Measurements from ENCODE around the gene TCTN1. TPM values are rescaled to one million over a fixed set of nuclear protein-coding genes. Genes with fewer than 3 reads are reported as not detected.
"Not testable (repeated sequence)": the region's sequence is repeated elsewhere in the genome, so short reads cannot be mapped to it uniquely, and the experiment has no call there.

TCTN1 gene
- total RNA-seq (2014; rRNA removed; shearing (Covaris generic); ENCODE audit: low replicate concordance), result 22.3 and 51.3 TPM in 2 replicates

DNA sequence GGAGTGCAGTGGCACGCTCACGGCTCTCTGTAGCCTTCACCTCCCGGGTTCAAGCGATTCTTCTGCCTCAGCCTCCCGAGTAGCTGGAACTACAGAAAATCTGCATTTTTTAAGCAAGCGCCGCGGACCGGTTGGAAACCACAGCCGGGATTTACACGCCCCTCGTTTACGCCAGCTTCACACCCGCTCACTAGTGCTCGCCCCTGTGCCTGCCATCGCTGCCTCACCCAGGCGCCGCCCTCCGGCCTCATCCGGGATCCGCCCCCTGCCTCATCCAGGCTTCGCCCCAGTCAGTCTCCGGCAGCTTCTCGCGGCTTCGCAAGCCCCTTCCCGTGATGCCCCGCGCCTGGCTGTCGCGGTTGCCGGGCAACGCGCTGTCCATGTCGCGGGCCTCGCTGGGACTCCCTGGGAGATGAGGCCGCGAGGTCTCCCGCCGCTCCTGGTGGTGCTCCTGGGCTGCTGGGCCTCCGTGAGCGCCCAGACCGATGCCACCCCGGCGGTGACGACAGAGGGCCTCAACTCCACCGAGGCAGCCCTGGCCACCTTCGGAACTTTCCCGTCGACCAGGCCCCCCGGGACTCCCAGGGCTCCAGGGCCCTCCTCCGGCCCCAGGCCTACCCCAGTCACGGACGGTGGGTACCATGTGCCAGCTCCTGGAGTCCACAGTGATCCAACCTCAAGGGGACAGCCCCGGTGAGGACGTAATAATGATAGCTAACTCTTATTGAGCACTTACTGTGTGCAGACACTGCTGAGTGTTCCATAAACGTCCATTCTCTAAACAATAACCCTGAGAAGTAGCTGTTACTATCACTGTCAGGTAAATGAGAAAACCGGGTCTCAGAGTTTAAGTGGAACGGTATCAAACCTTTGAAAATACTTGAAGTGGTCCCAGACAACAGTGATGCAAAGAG, at the start of gene TCTN1:
TCTN1 (plus strand) TSS at position 359 of the 914 bp plus-strand sequence; CDS start at position 413, 54 bp downstream.
- in situ Hi-C loops (cut with HindIII; ENCODE audit: low pct_unique_long_range_greater_than_20kb, low sequenced_read_pairs), result no loop called here

DNA sequence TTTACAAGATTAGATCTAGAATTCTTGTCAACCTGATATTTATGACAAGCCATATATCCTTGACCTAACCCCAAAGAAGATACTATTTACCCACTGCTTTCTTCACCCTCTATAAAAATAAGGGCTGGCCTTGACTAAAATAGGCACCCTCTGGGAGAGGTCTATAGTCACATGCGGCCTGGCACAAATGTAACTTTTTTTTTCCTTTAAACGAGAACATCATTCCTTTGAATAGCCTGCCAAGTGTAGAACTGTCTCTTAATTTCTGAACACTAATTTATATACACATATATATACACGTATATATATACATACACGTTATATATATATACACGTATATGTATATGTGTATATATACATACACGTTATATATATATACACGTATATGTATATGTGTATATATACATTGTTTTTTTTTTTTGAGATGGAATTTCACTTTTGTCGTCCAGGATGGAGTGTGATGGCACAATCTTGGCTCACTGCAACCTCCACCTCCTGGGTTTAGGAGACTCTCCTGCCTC, 49.4 kb upstream of the TCTN1 start:
- in situ Hi-C loops (cut with HindIII; ENCODE audit: low pct_unique_long_range_greater_than_20kb, low sequenced_read_pairs), result no loop called here
- DNase-seq (ENCODE audit: low read depth), result no peak

More for the DNA sequence above, at the start of gene TCTN1:
- peak; percentile 88 for DNase-seq (ENCODE audit: low read depth)

DNA sequence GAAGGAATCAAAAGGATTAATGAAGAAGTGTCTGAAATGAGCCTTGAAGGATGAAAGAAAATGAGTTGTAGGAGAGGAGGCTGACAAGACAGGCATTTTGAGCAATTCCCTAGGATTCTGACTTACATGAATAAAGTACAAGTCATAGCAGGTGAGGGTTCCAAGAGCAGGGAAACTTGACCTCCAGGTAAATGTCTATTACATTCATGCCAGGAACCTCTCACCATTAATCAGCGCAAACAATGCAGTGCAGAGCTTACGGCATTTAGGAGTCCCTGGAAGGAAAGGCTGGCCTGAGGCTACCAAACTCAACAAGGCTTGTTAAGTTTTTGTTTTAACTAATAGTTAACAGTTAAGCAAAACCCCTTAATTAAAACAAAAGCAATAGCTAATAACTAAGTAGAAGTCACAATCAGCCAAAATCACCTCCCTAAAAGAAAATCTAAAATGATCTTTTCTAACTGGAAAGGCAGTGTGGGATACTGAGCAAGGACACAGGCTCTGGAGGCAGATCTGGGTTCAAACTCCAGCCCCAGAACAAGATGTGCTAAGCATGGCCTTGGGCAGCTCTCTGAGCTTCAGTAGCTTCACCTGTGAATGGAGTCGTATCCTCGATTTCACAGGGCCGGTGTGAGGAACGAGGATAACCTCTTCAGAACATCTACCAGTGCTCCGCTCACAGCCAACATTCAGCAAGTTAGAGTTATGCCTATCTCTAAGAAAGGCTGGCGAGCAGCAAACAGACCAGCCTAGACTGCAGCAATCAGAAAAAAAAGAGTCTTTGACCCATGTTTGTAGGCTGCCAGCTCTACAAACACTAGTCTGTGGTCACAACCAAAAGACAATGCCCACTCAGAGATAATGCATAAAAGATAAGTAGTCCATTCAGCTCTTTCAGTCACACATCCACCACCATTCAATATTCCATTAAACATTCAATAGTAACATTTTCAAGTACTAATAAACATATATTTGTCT, 47.7 kb upstream of the TCTN1 start:
- in situ Hi-C loops (cut with HindIII; ENCODE audit: low pct_unique_long_range_greater_than_20kb, low sequenced_read_pairs), result no loop called here
- DNase-seq (ENCODE audit: low read depth), result no peak

GRCh38 chr12:110566993-110567392, 46.9 kb upstream of the TCTN1 start:
- DNase-seq (ENCODE audit: low read depth), result no peak
- in situ Hi-C loops (cut with HindIII; ENCODE audit: low pct_unique_long_range_greater_than_20kb, low sequenced_read_pairs), result no loop called here

GRCh38 chr12:110568752-110569151, 45.2 kb upstream of the TCTN1 start:
- in situ Hi-C loops (cut with HindIII; ENCODE audit: low pct_unique_long_range_greater_than_20kb, low sequenced_read_pairs), result no loop called here

GRCh38 chr12:110569838-110570237, 44.1 kb upstream of the TCTN1 start:
- DNase-seq (ENCODE audit: low read depth); in situ Hi-C loops (cut with HindIII; ENCODE audit: low pct_unique_long_range_greater_than_20kb, low sequenced_read_pairs): not testable (repeated sequence)

More at GRCh38 chr12:110568752-110569151, 45.2 kb upstream of the TCTN1 start:
- DNase-seq (ENCODE audit: low read depth), result no peak

DNA sequence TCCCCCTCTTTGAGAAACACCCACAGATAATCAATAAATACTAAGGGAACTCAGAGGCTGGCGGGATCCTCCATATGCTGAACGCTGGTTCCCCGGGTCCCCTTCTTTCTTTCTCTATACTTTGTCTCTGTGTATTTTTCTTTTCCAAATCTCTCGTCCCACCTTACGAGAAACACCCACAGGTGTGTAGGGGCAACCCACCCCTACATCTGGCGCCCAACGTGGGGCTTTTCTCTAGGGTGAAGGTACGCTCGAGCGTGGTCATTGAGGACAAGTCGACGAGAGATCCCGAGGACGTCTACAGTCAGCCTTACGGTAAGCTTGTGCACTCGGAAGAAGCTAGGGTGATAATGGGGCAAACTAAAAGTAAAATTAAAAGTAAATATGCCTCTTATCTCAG, 43.1 kb upstream of the TCTN1 start:
- in situ Hi-C loops (cut with HindIII; ENCODE audit: low pct_unique_long_range_greater_than_20kb, low sequenced_read_pairs); DNase-seq (ENCODE audit: low read depth): not testable (repeated sequence)

GRCh38 chr12:110574044-110574443, 39.9 kb upstream of the TCTN1 start:
- in situ Hi-C loops (cut with HindIII; ENCODE audit: low pct_unique_long_range_greater_than_20kb, low sequenced_read_pairs), result no loop called here
- DNase-seq (ENCODE audit: low read depth), result no peak

GRCh38 chr12:110574717-110575230, 39.2 kb upstream of the TCTN1 start:
- DNase-seq (ENCODE audit: low read depth); in situ Hi-C loops (cut with HindIII; ENCODE audit: low pct_unique_long_range_greater_than_20kb, low sequenced_read_pairs): not testable (repeated sequence)

GRCh38 chr12:110575326-110575725, 38.6 kb upstream of the TCTN1 start:
- no peak for DNase-seq (ENCODE audit: low read depth)
- in situ Hi-C loops (cut with HindIII; ENCODE audit: low pct_unique_long_range_greater_than_20kb, low sequenced_read_pairs), result no loop called here

GRCh38 chr12:110576504-110576903, 37.4 kb upstream of the TCTN1 start:
- in situ Hi-C loops (cut with HindIII; ENCODE audit: low pct_unique_long_range_greater_than_20kb, low sequenced_read_pairs), result no loop called here
- DNase-seq (ENCODE audit: low read depth), result no peak

DNA sequence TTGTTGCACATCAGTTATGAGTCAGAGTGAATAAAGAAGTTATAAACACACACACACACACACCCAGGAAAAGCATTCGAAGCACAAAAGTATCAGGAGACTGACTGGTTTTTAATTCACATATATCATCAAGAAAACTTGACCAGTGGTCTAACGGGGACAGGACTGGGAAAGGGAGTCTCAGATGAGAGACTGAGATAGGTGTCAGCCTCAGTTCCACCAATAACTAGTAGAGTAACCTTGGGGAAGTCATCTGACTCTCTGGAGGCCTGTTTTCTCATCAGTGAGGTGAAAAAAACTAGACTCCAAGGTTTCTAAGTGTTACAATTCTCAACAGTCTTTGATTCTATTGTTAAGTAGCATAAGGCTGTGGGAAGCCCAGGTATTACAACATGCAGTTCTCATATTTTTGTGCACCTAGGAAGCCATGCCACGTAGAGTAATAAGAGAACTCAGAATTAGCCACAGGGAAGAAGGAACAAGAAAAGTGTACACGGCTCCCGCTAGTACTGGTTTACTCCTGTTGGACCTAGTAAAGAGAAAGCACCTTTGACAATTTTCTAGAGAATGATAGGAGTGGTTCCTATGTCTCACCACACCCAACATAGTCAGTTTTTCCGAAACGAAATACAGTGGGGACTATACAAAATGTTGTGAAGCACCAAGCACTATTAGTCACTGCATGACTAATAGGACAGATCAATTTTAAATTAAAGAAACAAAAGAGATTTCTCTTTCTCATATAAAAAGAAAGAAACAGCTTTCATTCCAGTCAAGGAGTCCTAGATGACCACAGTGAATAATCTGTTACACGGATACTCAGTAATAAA, 35.9 kb upstream of the TCTN1 start:
- DNase-seq (ENCODE audit: low read depth), result peak; percentile 67
- in situ Hi-C loops (cut with HindIII; ENCODE audit: low pct_unique_long_range_greater_than_20kb, low sequenced_read_pairs), result no loop called here

- in situ Hi-C loops (cut with HindIII; ENCODE audit: low pct_unique_long_range_greater_than_20kb, low sequenced_read_pairs), result no loop called here
- DNase-seq (ENCODE audit: low read depth), result no peak
Observed at GRCh38 chr12:110578694-110579534, 35.0 kb upstream of the TCTN1 start.

- in situ Hi-C loops (cut with HindIII; ENCODE audit: low pct_unique_long_range_greater_than_20kb, low sequenced_read_pairs), result no loop called here
- DNase-seq (ENCODE audit: low read depth), result no peak
Observed at GRCh38 chr12:110579535-110580253, 34.2 kb upstream of the TCTN1 start.

GRCh38 chr12:110581931-110582275, 32.0 kb upstream of the TCTN1 start:
- in situ Hi-C loops (cut with HindIII; ENCODE audit: low pct_unique_long_range_greater_than_20kb, low sequenced_read_pairs), result no loop called here

More at GRCh38 chr12:110581931-110582275, 32.0 kb upstream of the TCTN1 start:
- no peak for DNase-seq (ENCODE audit: low read depth)

Data from Caki2 (cell line).